ENCODE data around the gene MALRD1.

DNA sequence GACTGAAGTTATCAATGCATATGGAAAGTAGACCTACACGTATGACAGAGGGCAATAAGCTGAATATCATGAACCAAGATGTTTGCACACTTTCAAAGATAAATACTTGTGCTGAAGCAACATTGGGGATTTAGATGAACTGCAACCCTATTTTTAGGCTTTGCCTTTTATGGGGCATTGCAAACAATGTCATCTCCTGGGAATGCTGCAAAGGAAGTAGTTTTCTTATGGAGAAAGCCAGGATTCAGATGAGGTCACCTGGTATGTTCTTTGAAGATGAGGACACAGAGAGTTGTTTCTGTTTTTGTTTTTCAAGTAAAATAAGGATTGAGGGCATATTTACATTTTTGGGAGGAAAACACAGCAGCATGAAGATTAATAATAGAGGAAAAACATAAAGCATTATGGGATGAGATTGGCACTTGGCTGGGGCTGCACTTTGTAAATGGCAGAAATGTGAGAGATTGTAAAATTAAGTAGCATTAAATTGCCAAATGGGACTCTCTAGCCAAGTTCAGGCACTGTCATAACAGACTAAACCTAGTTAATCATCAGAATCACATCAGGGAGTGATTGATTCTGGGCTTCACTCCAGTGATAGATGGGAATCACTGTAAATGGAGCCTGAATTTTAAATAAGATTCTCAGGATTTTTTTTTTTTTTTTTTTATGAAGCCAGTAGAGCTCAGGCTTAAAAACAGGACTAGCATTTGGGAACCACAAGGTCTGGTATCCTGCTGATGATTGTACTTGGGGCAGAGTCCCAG is 63.1 kb downstream of the MALRD1 start:
- TF ChIP-seq EZH2 (IDR thresholded peaks at IDR 0.05; ENCODE audit: insufficient read depth, poor library complexity, severe bottlenecking) (no peak), EZH2phosphoT487 (IDR thresholded peaks at IDR 0.05; ENCODE audit: insufficient read depth, low read depth) (no peak)

Measured in GM23248 (cell line).